Omental fat pad (tissue), 4 donors: ENCODE results near the gene THRB. TPM values are rescaled to one million over a fixed set of nuclear protein-coding genes. Genes with fewer than 3 reads are reported as not detected.
A peak's percentile ranks its signal among the peaks of the same experiment; 100 is the strongest.

ENCODE experiments used
- ATAC-seq: fragments of 150-250 bp; one replicate; pipeline ENCODE4 v1.9.1; 2016; ENCODE audit warnings: mild to moderate bottlenecking, moderate library complexity; ENCODE audit not compliant: low FRiP score
- DNase-seq: peaks from one replicate; pipeline ENCODE4 v3.0.0-alpha.2; 2019; ENCODE audit warnings: low spot score
- CTCF ChIP-seq, 3 donors: fragments of 450-650 bp; IDR thresholded peaks; one replicate each; pipeline ENCODE4 v1.5.1; 2016 to 2017; ENCODE audit warnings: antibody characterized with exemption in 3 of 3, mild to moderate bottlenecking in 3 of 3, moderate library complexity in 2 of 3
- total RNA-seq, 4 donors: library from RNA; depleted of rRNA; stranded (reverse); fragments of >200 nt; gene quantifications; one replicate each; pipeline ENCODE4 v1.1.0, GENCODE V29; 2016

Gene THRB
- total RNA-seq, 4 donors from 2014 or later: 18.6 to 28.0 (median 23.9) TPM

GRCh38 chr3:24512564-24513197 lies 18.0 kb upstream of the THRB start:
- ATAC-seq (no peak), DNase-seq (no peak)
- no peak for TF ChIP-seq CTCF (IDR thresholded peaks at IDR 0.05)

- no peak for DNase-seq
- TF ChIP-seq CTCF (IDR thresholded peaks at IDR 0.05): no peak
- no peak for ATAC-seq
These were observed 15.5 kb upstream of the THRB start for GRCh38 chr3:24510030-24510648.

- DNase-seq (no peak), ATAC-seq (peak; percentile 87)
- no peak for TF ChIP-seq CTCF (IDR thresholded peaks at IDR 0.05)
These were observed 13.8 kb upstream of the THRB start for GRCh38 chr3:24508423-24508839.

DNA sequence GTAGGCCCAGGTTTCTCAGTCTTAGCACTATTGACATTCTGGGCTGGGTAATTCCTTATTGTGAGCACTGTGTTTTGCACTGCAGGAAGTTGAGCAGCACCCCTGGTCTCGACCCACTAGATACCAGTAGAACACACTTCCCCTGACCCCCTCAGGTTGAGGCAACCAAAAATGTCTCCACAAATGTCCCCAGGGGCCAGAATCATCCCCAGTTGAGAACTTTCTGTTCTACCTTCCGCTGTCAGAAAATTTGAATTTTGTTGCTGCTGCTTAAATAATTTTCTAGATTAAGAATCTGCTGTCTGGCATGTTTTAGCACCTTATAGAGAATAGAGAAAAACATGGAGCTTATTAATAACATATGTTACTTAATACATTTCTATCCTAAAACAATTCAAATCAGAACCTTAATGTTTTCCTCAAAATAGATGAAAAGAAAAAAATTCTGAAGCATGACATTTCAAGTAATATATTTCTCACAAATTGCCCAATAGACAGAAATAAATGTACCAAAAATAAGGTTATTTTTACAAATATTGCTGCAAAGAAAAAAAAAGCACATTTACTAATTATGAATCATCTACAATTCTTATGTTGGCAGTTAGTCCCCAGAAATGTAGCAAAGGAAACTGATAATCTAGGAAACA lies 13.2 kb upstream of the THRB start:
- ATAC-seq (no peak), DNase-seq (no peak)
- TF ChIP-seq CTCF (IDR thresholded peaks at IDR 0.05): no peak

DNA sequence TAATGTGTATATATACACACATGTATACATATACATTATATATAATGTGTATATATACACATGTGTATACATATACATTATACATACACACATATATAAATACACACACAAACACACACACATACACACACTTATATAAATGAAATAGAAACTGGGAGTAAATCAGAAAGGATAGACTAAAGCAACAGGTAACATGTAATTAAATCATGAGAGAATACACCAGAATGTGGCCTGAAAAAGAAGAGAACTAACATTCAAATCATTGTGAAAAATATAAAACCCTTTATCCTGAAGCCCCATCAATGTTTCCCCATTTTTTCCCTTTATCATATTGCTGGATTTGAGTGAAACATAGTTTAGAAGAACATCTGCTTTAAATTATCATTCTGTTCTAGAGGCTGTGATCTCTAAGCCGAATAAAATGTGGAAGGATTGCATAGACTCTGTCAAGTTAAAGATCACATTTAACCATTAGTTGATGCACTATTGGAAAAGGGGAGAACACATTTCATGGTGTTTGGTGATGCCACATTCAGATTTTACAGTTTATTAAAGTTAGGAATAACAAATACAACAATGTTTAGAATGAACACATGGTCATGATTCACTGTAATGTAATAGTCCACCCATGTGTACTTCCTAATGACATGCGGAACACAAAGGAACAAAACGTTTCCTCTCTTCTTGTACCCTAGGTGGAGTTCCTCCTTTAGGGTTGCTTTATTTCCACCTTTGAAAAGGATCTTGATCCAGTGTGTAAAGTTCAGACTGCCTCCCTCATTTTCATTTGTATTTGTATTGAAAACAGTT lies 12.5 kb upstream of the THRB start:
- no peak for DNase-seq
- ATAC-seq: no peak
- TF ChIP-seq CTCF (IDR thresholded peaks at IDR 0.05): no peak

GRCh38 chr3:24505691-24506550 lies 11.3 kb upstream of the THRB start:
- ATAC-seq (no peak), DNase-seq (no peak)
- TF ChIP-seq CTCF (IDR thresholded peaks at IDR 0.05): no peak
